GM15510 (cell line): ENCODE results near the gene CELF1.

Experiments used
- POLR2A ChIP-seq: IDR thresholded peaks from 3 replicates; pipeline ENCODE4 v1.6.1; 2011; ENCODE audit warnings: borderline replicate concordance; ENCODE audit not compliant: insufficient read length; ENCODE audit errors: extremely low read depth

The CELF1 gene

GRCh38 chr11:47442514-47442913 lies 110.4 kb downstream of the CELF1 start:
- no peak for TF ChIP-seq POLR2A

DNA sequence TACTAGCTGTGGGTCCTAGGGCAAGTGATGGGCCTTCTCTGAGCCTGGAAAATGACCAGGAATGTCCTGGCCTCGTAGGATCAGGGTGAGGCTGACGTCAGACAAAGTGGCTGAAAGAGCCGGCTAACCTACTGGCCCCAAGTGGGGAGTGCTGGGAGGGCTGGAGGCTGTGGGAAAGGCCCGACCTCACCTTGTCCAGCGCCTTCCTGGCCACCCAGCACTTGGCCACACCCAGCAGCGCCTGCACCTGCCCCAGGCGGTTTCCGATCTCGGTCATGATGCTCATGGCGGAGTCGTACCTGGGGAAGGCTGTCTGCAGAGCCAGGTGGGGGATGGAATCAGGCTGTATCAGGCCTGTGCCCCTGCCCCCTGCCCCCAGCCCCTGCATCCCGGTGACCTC lies 111.5 kb downstream of the CELF1 start:
- TF ChIP-seq POLR2A: no peak

DNA sequence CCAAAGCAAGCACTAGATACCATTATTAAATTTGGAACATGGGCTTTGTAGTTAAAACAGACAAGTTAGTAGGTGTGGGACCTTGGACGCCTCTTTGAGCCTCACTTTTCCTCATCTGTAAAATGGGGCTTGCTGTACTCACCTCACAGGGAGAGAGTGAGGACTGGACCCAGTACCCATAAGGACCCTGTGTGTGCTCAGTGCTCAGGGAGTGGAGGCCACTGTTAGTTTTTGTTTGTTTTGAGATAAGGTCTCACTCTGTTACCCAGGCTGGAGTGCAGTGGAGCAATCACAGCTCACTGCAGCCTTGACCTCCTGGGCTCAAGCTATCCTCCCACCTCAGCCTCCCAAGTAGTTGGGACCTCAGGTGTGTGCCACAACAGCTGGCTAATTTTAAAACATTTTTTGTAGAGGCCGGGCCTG lies 112.9 kb downstream of the CELF1 start:
- TF ChIP-seq POLR2A: no peak

DNA sequence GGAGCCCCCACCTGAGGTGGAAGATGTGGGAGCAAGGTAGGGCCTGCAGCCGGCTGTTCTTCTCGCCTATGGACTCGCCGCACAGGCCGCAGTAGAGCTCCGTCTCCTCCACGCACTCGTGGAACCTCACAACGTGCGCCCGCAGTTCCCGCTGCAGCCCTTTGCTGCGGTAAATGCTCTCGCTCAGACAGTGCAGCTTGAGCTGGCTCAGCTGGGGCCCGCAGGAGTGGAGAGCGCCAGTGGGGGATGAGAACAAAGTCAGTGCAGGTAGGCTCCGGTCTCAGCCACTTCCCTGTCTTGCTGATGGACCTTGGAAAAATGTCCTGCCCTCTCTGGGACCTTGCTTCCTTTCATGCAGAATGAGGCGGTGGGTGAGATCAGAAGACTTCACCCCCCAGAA lies 114.2 kb downstream of the CELF1 start:
- no peak for TF ChIP-seq POLR2A

GRCh38 chr11:47437746-47438418 lies 115.0 kb downstream of the CELF1 start:
- TF ChIP-seq POLR2A: no peak

DNA sequence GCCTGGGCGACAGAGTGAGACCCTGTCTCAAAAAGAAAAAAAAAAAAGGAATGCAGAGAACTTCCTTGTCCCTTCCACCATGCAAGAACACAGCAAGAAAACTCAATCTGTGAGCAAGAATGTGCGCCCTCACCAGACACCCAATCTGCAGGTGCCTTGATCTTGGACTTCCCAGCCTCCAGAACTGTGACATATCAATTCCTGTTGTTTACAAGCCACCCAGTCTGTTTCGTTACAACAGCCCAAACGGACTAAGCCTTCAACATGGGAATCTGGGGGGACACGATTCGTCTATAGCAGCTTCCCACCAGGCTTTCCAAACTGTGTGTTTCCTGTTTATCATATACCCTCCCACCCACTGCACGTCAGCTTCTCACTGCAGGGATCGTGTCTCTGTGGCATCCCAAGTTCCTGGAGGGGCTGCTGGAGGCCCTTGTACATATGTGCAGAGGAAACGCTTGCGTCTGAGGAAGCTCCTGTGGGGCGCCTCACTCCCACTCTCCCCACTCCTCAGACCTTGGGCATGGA lies 115.7 kb downstream of the CELF1 start:
- TF ChIP-seq POLR2A: no peak

DNA sequence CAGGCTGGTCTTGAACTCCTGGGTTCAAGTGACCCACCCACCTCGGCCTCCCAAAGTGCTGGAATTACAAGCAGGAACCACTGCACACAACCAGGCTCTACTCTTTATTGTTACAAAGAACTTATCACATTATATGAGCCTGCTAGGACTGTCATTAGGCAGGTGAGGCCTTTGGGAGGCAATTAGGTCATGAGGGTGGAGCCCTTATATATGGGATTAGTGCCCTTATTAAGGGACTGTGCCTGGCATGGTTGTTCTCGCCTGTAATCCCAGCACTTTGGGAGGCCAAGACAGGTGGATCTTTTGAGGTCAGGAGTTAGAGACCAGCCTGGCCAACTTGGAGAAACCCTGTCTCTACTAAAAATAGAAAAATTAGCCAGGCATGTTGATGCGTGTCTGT lies 116.2 kb downstream of the CELF1 start:
- no peak for TF ChIP-seq POLR2A

DNA sequence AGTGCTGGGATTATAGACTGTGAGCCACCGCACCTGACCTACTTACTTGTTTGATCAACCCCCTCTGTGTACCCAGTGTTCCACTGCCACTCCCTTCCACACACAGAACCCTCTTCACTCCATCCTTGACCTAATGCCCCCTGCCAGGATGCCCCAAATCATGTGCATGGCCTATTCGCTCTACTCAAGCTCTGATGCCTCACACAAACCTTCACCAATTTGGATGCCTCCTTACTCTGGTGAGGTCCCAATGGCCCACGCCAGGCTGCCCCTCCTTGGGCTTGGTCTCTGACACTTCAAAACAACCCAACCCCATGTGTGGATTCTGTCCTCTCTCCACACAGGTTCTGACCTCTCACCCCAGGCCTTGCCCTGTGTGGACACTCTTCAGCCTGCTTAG lies 117.2 kb downstream of the CELF1 start:
- no peak for TF ChIP-seq POLR2A

GRCh38 chr11:47434011-47434786 lies 118.7 kb downstream of the CELF1 start:
- no peak for TF ChIP-seq POLR2A

DNA sequence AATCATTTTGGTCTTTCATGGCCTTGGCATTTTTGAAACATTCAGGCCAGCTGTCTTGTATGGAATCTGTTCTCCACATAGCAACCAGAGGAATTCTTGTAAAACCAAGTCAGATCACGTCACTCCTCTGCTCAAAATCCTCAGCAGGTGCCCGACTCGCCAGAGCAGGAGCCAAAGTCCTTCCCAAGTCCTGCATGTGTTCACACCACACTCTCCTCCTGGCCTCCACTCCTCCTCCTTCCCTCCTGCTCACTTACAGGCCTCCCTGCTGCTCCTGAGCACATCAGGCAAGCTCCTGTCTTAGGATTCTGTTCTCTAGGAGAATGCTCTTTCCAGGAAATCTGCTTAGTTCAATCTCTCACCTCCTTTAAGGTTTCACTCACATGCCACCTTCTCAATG lies 119.8 kb downstream of the CELF1 start:
- no peak for TF ChIP-seq POLR2A

DNA sequence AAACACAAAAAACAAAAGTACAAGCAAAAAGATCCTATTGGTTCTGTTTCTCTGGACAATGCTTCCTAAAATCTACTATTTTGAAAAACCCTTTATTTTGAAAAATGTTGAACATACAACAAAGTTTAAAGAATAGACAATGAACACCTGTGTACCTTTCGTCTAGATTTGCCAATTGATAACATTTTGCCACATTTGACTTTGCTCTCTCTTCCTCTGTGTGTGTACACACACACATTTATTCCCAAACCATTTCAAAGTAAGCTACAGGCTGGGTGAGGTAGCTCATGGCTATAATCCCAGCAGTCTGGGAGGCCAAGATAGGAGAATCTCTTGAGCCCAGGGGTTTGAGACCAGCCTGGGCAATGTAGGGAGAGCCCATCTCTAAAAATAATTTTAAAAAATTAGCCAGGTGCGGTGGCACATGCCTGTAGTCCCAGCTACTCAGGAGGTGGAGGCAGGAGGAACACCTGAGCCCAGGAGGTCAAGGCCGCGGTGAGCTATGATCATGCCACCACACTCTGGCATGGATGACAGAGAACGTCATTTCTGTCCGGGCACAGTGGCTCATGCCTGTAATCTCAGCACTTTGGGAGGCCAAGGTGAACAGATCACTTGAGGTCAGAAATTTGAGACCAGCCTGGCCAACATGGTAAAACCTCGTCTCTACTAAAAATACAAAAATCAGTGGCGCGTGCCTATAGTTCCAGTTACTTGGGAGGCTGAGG lies 121.4 kb downstream of the CELF1 start:
- TF ChIP-seq POLR2A: no peak

DNA sequence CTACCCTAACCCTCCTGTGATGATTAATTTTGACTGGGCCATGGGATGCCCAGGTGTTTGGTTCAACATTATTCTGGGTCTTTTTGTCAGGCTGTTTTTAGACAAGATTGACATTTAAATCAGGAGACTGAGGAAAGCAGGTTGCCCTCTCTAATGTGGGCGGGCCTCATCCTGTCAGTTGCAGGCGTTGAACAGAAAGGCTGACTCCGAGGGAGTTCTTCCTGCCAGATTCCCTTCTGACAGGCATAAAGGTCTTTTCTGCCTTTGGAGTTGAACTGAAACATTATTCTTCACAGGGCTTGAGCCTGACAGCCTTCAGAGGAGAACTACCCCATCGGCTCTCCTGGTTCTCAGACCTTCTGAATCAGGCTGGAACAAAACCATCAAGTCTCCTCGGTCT lies 122.4 kb downstream of the CELF1 start:
- TF ChIP-seq POLR2A: no peak

DNA sequence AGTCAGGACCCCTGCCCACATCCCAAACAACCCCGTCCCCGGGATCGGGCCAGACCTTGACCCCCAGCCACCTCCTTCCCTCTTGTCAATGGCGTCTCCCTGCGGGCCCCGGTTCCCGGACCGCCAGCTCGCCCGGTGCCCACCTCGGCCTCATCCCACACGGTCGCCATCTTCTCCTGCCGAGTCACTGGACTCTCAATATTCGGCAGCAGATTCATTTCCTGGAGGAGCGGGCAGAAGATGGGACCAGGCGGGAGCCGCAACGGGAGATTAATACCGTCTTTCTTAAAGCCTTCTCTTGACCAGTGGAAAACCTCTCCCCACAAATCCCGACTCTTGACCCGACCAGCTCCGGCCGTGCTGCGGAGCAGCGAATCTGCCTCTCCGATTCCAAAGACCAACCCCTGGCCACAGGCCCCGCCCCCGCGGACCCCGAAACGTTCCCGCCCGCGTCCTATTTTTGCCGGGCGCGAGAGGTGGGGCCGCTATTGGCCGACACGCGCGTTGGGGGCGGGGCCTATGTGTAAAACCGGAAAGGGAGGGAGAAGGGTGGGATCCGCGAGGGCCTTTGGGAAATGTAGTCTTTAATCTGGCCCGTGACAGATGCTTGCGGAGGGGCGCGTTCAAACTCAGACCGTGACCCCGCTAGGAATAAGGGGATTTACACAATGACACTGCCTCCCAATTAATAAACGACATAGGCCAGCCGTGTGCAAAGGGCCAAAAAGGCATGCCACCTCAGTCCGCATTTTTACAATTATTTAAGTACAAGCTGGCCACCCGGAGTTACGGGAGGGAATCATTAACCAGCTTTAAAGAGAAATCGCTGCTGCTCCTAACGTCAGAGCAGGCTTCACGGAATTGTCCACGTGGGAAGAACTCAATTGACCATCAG lies 126.6 kb downstream of the CELF1 start, which contains the start of gene PSMC3:
Gene PSMC3 (minus strand): TSS at position 378 of the 895 bp plus-strand sequence. CDS start 160 bp downstream, at position 218.
- peak; percentile 77 for TF ChIP-seq POLR2A

DNA sequence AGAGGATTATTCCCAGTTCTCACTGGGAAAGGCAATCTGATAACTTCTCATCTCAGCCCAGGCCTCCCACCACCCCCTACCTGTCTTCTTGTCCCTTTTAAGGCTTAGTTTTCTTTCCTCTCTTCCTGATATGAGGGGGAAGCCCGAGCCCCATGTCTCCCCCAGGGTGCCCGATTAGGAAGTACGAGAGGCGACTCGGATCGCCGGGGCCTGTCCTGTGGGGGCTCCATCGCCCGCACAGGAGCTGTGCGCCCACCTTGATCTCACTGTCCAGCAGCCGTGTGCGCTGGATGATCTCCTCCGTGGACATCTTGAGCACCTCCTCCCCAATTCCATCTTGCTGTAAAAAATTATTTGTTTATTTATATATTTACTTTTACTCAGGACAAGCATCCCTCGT lies 127.3 kb downstream of the CELF1 start:
- TF ChIP-seq POLR2A: no peak
